Neural progenitor cell (in vitro differentiated cells): ENCODE measurements around the gene PIGV.

ENCODE experiments used
- EZH2 ChIP-seq: fragments of 200-600 bp; sonication (generic); IDR thresholded peaks from 2 replicates; pipeline ENCODE4 v1.6.1; 2017; ENCODE audit warnings: antibody characterized with exemption, mild to moderate bottlenecking, moderate library complexity
- EZH2phosphoT487 ChIP-seq: fragments of 200-600 bp; sonication (generic); IDR thresholded peaks from 2 replicates; pipeline ENCODE4 v1.6.1; 2017; ENCODE audit warnings: antibody characterized with exemption
- TF ChIP-seq, protein P1 (sequence below): fragments of 200-600 bp; sonication (generic); IDR thresholded peaks from 2 replicates; pipeline ENCODE4 v1.5.1; 2017; ENCODE audit warnings: antibody characterized with exemption, mild to moderate bottlenecking

DNA sequence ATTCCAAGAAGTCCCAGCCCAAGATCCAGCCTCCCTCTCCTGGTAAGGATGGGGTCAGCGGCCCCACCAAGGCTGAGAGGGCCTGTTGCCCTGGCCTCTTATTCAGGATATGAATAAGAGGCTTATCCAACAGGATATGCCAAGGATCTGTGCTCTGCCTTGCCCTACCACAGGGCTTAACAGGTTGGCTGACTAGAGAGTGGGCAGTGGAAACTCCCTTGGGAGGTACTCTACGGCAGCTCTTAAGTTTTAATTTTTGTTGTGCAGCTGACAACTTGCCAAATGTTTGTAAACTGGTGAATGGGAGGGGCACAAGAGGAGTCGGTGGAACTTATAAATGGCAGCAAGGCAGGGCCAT, 16.5 kb upstream of the PIGV start:
- TF ChIP-seq, protein P1, sequence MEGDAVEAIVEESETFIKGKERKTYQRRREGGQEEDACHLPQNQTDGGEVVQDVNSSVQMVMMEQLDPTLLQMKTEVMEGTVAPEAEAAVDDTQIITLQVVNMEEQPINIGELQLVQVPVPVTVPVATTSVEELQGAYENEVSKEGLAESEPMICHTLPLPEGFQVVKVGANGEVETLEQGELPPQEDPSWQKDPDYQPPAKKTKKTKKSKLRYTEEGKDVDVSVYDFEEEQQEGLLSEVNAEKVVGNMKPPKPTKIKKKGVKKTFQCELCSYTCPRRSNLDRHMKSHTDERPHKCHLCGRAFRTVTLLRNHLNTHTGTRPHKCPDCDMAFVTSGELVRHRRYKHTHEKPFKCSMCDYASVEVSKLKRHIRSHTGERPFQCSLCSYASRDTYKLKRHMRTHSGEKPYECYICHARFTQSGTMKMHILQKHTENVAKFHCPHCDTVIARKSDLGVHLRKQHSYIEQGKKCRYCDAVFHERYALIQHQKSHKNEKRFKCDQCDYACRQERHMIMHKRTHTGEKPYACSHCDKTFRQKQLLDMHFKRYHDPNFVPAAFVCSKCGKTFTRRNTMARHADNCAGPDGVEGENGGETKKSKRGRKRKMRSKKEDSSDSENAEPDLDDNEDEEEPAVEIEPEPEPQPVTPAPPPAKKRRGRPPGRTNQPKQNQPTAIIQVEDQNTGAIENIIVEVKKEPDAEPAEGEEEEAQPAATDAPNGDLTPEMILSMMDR: no peak
- TF ChIP-seq EZH2: no peak
- no peak for TF ChIP-seq EZH2phosphoT487
